Measurements from ENCODE around the gene CDK14. TPM values are rescaled to one million over a fixed set of nuclear protein-coding genes. Genes with fewer than 3 reads are reported as not detected.
A peak's percentile ranks its signal among the peaks of the same experiment; 100 is the strongest.
"Not testable (repeated sequence)": the region's sequence is repeated elsewhere in the genome, so short reads cannot be mapped to it uniquely, and the experiment has no call there.

Gene CDK14
- total RNA-seq, 1 donor from 2014 or later = 6.4 TPM

DNA sequence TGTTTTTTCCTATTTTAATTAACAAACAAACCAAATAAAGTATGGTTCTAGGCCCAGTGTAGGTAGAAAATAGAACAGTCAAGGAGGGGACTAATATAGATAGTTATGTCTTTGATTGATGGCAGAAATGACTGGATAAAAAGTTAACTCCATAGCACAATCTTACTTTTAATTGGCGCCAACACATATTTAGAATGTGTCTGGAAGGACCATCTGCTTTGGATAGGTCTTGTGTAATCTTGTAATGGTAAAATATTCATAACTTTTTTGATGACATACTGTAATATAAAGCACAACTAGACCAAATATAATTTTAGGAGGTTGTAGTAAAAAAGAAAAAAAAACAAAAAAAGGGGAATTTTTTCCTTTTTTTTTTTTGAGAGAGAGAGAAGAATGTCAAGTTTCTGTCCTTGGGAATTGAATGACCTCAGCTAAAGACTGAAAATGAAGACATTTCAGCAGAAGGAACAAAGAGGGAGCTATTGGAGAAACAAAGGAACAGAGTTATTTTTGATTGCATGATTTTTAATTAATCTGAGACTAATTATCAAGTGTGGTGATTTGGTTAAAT lies 193.7 kb downstream of the CDK14 start:
- no peak for TF ChIP-seq CTCF (conservative IDR thresholded peaks at IDR 0.05; ENCODE audit: low read depth, low read length)
- H3K4me3 ChIP-seq (ENCODE audit: low read depth, low read length) = no peak overlapping the region

DNA sequence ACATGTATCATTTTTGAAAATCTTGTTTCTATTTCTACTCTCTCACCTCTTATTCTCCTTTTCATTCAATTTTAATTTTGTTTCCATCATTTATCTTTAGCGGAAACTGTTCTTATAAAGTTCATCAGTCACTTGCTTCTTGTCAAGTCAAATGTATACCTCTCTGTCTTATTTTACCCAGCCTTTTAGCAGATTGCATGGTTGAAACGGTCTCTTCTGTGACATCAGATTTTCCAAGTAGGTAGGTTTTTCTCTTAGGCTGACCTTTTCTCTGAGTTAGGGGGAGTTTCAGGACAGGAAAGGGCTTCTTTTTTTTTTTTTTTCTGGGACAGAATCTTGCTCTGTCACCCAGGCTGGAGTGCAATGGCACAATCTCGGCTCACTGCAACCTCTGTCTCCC lies 195.5 kb downstream of the CDK14 start:
- no peak for TF ChIP-seq CTCF (conservative IDR thresholded peaks at IDR 0.05; ENCODE audit: low read depth, low read length)
- DNase-seq (ENCODE audit: low read depth) = no peak
- H3K4me3 ChIP-seq (ENCODE audit: low read depth, low read length) = no peak overlapping the region

More for the DNA sequence above, 193.7 kb downstream of the CDK14 start:
- DNase-seq (ENCODE audit: low read depth) = no peak

GRCh38 chr7:90792301-90792700 lies 196.2 kb downstream of the CDK14 start:
- DNase-seq (ENCODE audit: low read depth) = no peak
- TF ChIP-seq CTCF (conservative IDR thresholded peaks at IDR 0.05; ENCODE audit: low read depth, low read length) = no peak

DNA sequence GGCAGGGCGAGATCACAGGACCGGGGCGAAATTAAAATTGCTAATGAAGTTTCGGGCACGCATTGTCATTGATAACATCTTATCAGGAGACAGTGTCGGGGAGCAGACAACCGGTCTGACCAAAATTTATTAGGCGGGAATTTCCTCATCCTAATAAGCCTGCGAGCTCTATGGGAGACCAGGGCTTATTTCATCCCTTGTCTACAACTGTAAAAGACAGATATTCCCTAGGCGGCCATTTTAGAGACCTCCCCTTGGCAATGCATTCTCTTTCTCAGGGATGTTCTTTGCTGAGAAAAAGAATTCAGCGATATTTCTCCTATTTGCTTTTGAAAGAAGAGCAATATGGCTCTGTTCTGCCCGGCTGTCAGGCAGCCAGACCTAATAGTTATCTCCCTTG lies 198.1 kb downstream of the CDK14 start:
- H3K4me3 ChIP-seq (ENCODE audit: low read depth, low read length); DNase-seq (ENCODE audit: low read depth): not testable (repeated sequence)

More at GRCh38 chr7:90792301-90792700, 196.2 kb downstream of the CDK14 start:
- H3K4me3 ChIP-seq (ENCODE audit: low read depth, low read length) = no peak overlapping the region

GRCh38 chr7:90797596-90797995 lies 201.5 kb downstream of the CDK14 start:
- no peak for TF ChIP-seq CTCF (conservative IDR thresholded peaks at IDR 0.05; ENCODE audit: low read depth, low read length)
- DNase-seq (ENCODE audit: low read depth) = no peak
- no peak overlapping the region for H3K4me3 ChIP-seq (ENCODE audit: low read depth, low read length)

DNA sequence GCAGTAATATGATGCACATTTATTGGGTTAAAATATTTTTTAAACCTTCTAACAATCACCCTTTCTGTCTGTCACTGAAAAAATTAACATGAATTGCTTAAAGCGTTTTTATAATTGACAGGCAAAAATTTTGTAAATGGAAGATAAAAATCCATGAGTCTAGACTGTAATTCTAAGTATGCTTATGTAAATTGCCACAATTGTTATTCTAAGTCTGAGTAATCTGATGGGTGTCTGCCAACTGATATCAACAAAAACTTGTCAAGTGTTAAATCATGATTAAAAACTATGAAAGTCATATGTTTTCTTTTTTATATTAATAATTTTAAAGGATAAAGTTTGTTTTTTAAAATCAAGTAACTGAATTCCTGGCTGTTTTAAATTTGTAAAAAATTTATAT lies 208.2 kb downstream of the CDK14 start:
- no peak overlapping the region for H3K4me3 ChIP-seq (ENCODE audit: low read depth, low read length)
- no peak for TF ChIP-seq CTCF (conservative IDR thresholded peaks at IDR 0.05; ENCODE audit: low read depth, low read length)
- DNase-seq (ENCODE audit: low read depth) = no peak

- not testable (repeated sequence) for H3K4me3 ChIP-seq (ENCODE audit: low read depth, low read length); DNase-seq (ENCODE audit: low read depth)
Measured at GRCh38 chr7:90815552-90815951, 219.4 kb downstream of the CDK14 start.

DNA sequence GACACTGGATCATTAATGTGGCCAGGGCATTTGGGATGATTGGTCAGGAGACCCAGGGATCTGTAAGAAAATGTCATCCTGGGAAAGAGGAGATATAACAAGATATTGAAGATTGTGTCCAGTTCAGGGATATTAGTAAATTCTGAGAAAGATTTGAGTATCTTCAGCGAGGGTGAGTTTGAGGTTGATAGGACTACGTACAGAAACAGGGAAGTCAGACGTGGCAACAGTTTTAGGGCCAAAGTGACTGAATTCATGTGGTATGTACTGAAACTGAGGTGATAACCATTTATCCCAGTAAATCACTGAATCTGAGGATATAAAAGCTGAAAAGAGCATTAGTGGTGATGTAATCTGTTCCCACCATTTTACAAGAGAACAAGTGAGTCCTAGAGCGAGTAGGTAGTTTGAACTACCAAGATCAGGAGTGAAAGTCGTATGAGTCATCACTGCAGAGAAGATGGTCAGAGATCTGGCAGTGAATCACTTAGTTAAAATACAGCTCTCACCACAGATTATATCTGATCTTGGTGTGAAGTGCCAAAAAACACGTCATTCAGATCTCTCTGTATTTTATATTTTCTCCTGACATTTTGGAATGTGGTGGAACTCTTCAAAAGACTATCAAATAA lies 220.5 kb downstream of the CDK14 start:
- no peak overlapping the region for H3K4me3 ChIP-seq (ENCODE audit: low read depth, low read length)
- DNase-seq (ENCODE audit: low read depth) = peak; percentile 95
- no peak for TF ChIP-seq CTCF (conservative IDR thresholded peaks at IDR 0.05; ENCODE audit: low read depth, low read length)
